ENCODE data around the gene HOXC4. TPM values are rescaled to one million over a fixed set of nuclear protein-coding genes. Genes with fewer than 3 reads are reported as not detected.
A peak's percentile ranks its signal among the peaks of the same experiment; 100 is the strongest.

The HOXC4 gene
- total RNA-seq, 3 donors from 2014 or later = 1.8 to 2.3 (median 1.9) TPM

DNA sequence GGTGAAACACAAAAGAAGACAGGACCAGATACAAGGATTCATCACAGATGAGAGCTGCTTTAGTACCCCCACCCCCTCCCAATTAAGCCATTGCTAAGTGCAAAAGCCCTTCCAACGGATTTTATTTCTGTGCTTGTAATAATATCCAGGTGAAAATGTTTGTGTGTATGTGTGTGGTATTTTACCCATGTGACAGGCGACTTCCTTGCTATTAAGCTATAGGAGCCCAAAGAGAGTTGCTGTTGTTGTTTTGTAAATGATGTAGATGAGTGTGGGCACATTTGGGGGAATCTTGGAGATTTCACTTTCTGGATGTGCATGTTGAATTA, 3.2 kb upstream of the HOXC4 start:
- no peak for DNase-seq (ENCODE audit: low spot score in 2 of 2)
- H3K4me3 ChIP-seq = peak overlapping the region in 2 of 3 donors; percentile 1 to 18
- peaks cover 0 to 8% of the 10 kb centered on the region in 2 donors for H3K4me1 ChIP-seq
- H3K27me3 ChIP-seq = no peaks in the 10 kb centered on the region
- H3K27ac ChIP-seq = no peak overlapping the region
- no peaks in the 10 kb centered on the region for H3K9me3 ChIP-seq
- intact Hi-C loops (cut with DNase I; ENCODE audit: low total_unique reads) = no loop called here
- no peaks in the 10 kb centered on the region for H3K36me3 ChIP-seq
- TF ChIP-seq POLR2A (IDR thresholded peaks at IDR 0.05) (no peak), POLR2AphosphoS5 (IDR thresholded peaks at IDR 0.05) (no peak)
- TF ChIP-seq, protein P1, sequence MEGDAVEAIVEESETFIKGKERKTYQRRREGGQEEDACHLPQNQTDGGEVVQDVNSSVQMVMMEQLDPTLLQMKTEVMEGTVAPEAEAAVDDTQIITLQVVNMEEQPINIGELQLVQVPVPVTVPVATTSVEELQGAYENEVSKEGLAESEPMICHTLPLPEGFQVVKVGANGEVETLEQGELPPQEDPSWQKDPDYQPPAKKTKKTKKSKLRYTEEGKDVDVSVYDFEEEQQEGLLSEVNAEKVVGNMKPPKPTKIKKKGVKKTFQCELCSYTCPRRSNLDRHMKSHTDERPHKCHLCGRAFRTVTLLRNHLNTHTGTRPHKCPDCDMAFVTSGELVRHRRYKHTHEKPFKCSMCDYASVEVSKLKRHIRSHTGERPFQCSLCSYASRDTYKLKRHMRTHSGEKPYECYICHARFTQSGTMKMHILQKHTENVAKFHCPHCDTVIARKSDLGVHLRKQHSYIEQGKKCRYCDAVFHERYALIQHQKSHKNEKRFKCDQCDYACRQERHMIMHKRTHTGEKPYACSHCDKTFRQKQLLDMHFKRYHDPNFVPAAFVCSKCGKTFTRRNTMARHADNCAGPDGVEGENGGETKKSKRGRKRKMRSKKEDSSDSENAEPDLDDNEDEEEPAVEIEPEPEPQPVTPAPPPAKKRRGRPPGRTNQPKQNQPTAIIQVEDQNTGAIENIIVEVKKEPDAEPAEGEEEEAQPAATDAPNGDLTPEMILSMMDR (IDR thresholded peaks at IDR 0.05) = no peak

DNA sequence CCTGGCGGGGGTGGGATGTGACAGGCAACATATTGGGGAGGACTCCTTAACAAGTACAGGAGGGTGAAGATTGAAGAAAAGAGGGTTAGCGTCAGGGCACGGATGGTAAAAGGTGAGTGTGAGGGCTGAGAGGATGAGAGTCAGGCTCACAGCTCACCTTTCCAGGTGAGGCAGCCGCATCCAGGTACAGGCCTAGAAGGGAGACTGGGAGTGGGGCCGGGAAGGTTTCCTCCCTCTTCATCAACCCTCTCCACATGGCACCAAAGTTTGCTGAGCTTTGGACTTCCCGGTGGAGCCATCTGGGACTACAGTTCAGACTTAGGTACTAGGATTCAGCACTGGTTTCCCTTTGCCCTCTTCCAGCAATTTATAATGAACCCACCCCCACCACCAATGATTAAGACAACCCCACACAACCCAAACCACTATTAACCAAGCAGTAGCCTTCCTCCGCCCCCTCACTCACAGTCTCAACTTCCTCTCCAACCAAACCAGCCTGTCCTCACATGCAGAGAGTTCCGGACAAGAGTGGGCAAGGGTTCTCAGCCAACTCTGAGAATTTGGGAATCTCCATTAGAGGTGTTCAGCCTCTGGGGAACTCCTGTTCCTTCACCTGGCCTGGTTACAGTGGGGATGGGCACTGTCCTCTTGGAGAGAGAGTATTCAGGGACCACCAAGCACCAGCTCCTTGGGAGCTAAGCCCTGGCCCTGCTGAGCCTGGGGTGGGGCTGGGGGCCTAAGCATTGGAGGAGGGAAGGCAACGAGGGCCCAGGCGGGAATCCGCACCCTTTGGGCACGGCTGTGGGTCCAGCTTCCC, 2.4 kb upstream of the HOXC4 start:
- no peak overlapping the region for H3K4me3 ChIP-seq
- no peak for DNase-seq (ENCODE audit: low spot score in 2 of 2)
- no peaks in the 10 kb centered on the region for H3K9me3 ChIP-seq
- intact Hi-C loops (cut with DNase I; ENCODE audit: low total_unique reads) = no loop called here
- H3K4me1 ChIP-seq = peaks cover 0 to 8% of the 10 kb centered on the region in 2 donors
- TF ChIP-seq, protein P1 (IDR thresholded peaks at IDR 0.05) = no peak
- TF ChIP-seq POLR2A (IDR thresholded peaks at IDR 0.05) (no peak), POLR2AphosphoS5 (IDR thresholded peaks at IDR 0.05) (no peak)
- no peaks in the 10 kb centered on the region for H3K27me3 ChIP-seq
- H3K27ac ChIP-seq = peak overlapping the region; percentile 68 to 84
- no peaks in the 10 kb centered on the region for H3K36me3 ChIP-seq

DNA sequence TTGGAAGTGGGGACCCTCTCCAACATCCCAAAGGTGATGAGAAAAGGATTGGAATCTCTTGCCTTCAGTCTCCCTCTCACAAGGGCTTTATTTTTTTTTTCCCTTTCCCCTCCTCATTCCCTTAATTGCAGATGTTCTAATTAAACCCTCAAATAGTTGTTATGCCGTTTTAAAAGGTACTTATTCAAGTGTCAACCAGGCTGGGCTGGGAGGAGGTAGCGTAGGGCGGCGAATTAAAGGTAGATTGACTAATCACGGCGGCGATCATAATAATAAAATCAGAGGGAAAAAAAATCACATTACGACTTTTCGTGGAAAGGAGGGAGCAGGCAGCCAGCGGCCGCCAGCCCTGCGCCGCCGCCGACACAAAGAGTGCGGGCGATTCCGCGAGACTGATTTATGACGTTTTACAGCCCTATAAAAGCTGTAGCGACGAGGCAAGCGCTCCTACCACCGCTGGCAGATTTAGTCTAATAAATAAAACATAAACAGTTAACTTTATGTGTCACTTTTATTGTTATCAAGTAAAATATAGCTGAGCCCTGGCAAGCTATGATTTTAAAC, 1.7 kb upstream of the HOXC4 start:
- no peak for DNase-seq (ENCODE audit: low spot score in 2 of 2)
- TF ChIP-seq, protein P1 (IDR thresholded peaks at IDR 0.05) = no peak
- TF ChIP-seq POLR2AphosphoS5 (IDR thresholded peaks at IDR 0.05) = no peak
- no peak for TF ChIP-seq POLR2A (IDR thresholded peaks at IDR 0.05)
- intact Hi-C loops (cut with DNase I; ENCODE audit: low total_unique reads) = no loop called here
- Histone ChIP-seq H3K4me1 (peaks cover 0 to 8% of the 10 kb centered on the region in 2 donors), H3K27ac (peak overlapping the region; percentile 80 to 84), H3K36me3 (no peaks in the 10 kb centered on the region), H3K4me3 (peak overlapping the region; percentile 11 to 72 (median 66)), H3K9me3 (no peaks in the 10 kb centered on the region), H3K27me3 (no peaks in the 10 kb centered on the region)

DNA sequence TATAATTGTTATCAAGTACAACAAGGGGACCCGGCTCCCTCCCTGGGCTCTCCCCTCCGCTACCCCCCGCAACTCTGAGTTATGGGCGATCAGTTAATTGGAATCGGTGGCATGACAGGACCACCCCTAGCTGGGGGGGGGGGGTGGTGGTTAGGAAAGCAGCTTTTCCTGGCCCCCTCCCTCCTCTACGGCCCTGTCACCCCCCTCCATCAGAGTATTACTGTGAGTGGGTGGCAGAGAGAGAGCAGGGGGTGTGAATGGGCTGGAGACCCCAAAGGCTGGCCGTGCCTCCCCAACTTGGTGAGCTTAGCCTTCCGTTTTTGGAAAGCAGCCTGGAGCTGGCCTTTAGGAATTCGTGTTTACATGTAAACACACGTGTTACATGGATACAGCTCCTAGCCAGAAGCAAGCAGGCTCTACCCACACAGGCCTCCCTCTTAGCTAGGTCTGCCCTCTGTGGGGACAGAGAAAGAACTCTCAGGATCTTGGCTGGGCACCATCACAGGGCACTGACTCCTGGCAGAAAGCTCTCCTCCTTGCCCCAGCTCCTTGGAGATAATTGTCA, 1.1 kb upstream of the HOXC4 start:
- H3K27me3 ChIP-seq = no peaks in the 10 kb centered on the region
- H3K27ac ChIP-seq = peak overlapping the region; percentile 80 to 84

More for the DNA sequence above, 1.1 kb upstream of the HOXC4 start:
- TF ChIP-seq, protein P1 (IDR thresholded peaks at IDR 0.05) = no peak
- no peak for TF ChIP-seq POLR2AphosphoS5 (IDR thresholded peaks at IDR 0.05)
- no peak for TF ChIP-seq POLR2A (IDR thresholded peaks at IDR 0.05)
- no peaks in the 10 kb centered on the region for H3K9me3 ChIP-seq
- no peak for DNase-seq (ENCODE audit: low spot score in 2 of 2)
- peaks cover 0 to 8% of the 10 kb centered on the region in 2 donors for H3K4me1 ChIP-seq
- H3K4me3 ChIP-seq = peak overlapping the region; percentile 11 to 72 (median 66)
- no peaks in the 10 kb centered on the region for H3K36me3 ChIP-seq
- intact Hi-C loops (cut with DNase I; ENCODE audit: low total_unique reads) = no loop called here
